Central memory CD8-positive, alpha-beta T cell (primary cell): Measurements from ENCODE around the gene PUS10.

Experiments
- ATAC-seq: fragments of 150-1000 bp; cut with Tn5 transposase; replicated peaks from 2 replicates; pipeline ENCODE4 v1.10.0; 2022; ENCODE audit warnings: mild to moderate bottlenecking, moderate FRiP score, moderate number of reproducible peaks; ENCODE audit not compliant: poor library complexity, severe bottlenecking; ENCODE audit errors: extremely low read depth
- DNase-seq, 2 donors: peaks; one replicate each; pipeline ENCODE4 v3.0.0; 2021; ENCODE audit warnings: low spot score in 2 of 2
- H3K27ac Mint-ChIP-seq: one replicate; pipeline ENCODE4 v1.8.0; 2022; ENCODE audit warnings: low read depth, mild to moderate bottlenecking, moderate library complexity, mixed read lengths
- H3K27me3 Mint-ChIP-seq: one replicate; pipeline ENCODE4 v1.8.0; 2022; ENCODE audit warnings: mixed read lengths
- H3K36me3 Mint-ChIP-seq: one replicate; pipeline ENCODE4 v1.8.0; 2022; ENCODE audit warnings: mild to moderate bottlenecking, moderate library complexity, mixed read lengths; ENCODE audit not compliant: insufficient read depth
- H3K4me1 Mint-ChIP-seq: one replicate; pipeline ENCODE4 v1.8.0; 2022; ENCODE audit warnings: mixed read lengths
- H3K4me3 Mint-ChIP-seq: one replicate; pipeline ENCODE4 v1.8.0; 2022; ENCODE audit warnings: mild to moderate bottlenecking, moderate library complexity, mixed read lengths
- H3K9me3 Mint-ChIP-seq: one replicate; pipeline ENCODE4 v1.8.0; 2022; ENCODE audit warnings: mixed read lengths

The PUS10 gene

GRCh38 chr2:60959501-60959900 is 58.6 kb downstream of the PUS10 start:
- Mint-ChIP-seq H3K27me3 (no peaks in the 10 kb centered on the region), H3K27ac (peak overlapping the region; percentile 13), H3K4me3 (no peak overlapping the region), H3K36me3 (no peaks in the 10 kb centered on the region), H3K4me1 (no peaks in the 10 kb centered on the region), H3K9me3 (no peaks in the 10 kb centered on the region)
- ATAC-seq (no peak), DNase-seq (no peak)

GRCh38 chr2:60958800-60959199 is 59.3 kb downstream of the PUS10 start:
- Mint-ChIP-seq H3K4me3 (no peak overlapping the region), H3K9me3 (no peaks in the 10 kb centered on the region), H3K36me3 (peaks cover 2% of the 10 kb centered on the region), H3K27me3 (no peaks in the 10 kb centered on the region), H3K4me1 (peaks cover 6% of the 10 kb centered on the region), H3K27ac (no peak overlapping the region)
- no peak for ATAC-seq
- no peak for DNase-seq

GRCh38 chr2:60958361-60958760 is 59.7 kb downstream of the PUS10 start:
- no peak for DNase-seq

GRCh38 chr2:60957643-60958042 is 60.4 kb downstream of the PUS10 start:
- H3K9me3 Mint-ChIP-seq, result no peaks in the 10 kb centered on the region
- H3K4me1 Mint-ChIP-seq, result peaks cover 15% of the 10 kb centered on the region
- DNase-seq (no peak), ATAC-seq (no peak)
- no peaks in the 10 kb centered on the region for H3K27me3 Mint-ChIP-seq
- peaks cover 2% of the 10 kb centered on the region for H3K36me3 Mint-ChIP-seq
- H3K27ac Mint-ChIP-seq, result no peak overlapping the region
- no peak overlapping the region for H3K4me3 Mint-ChIP-seq

More at GRCh38 chr2:60958361-60958760, 59.7 kb downstream of the PUS10 start:
- ATAC-seq, result no peak
- Mint-ChIP-seq H3K27me3 (no peaks in the 10 kb centered on the region), H3K36me3 (peaks cover 2% of the 10 kb centered on the region), H3K27ac (no peak overlapping the region), H3K9me3 (no peaks in the 10 kb centered on the region), H3K4me3 (no peak overlapping the region), H3K4me1 (peaks cover 10% of the 10 kb centered on the region)

GRCh38 chr2:60957224-60957623 is 60.8 kb downstream of the PUS10 start:
- no peak for ATAC-seq
- H3K9me3 Mint-ChIP-seq, result no peaks in the 10 kb centered on the region
- H3K27me3 Mint-ChIP-seq, result no peaks in the 10 kb centered on the region
- H3K27ac Mint-ChIP-seq, result no peak overlapping the region
- H3K36me3 Mint-ChIP-seq, result peaks cover 2% of the 10 kb centered on the region
- H3K4me1 Mint-ChIP-seq, result peaks cover 15% of the 10 kb centered on the region
- H3K4me3 Mint-ChIP-seq, result no peak overlapping the region
- no peak for DNase-seq

- Mint-ChIP-seq H3K27ac (peak overlapping the region; percentile 73), H3K4me1 (peaks cover 28% of the 10 kb centered on the region), H3K4me3 (peak overlapping the region; percentile 25), H3K9me3 (no peaks in the 10 kb centered on the region), H3K27me3 (no peaks in the 10 kb centered on the region), H3K36me3 (peaks cover 2% of the 10 kb centered on the region)
- peak in 1 of 2 donors; percentile 42 for DNase-seq
- peak; percentile 99 for ATAC-seq
Observed at GRCh38 chr2:60954139-60954538, 63.9 kb downstream of the PUS10 start.

- Mint-ChIP-seq H3K27ac (peak overlapping the region; percentile 46), H3K36me3 (peaks cover 2% of the 10 kb centered on the region)
Observed at GRCh38 chr2:60948926-60949579, 69.0 kb downstream of the PUS10 start.

GRCh38 chr2:60948161-60948560 is 69.9 kb downstream of the PUS10 start:
- Mint-ChIP-seq H3K9me3 (no peaks in the 10 kb centered on the region), H3K4me1 (peaks cover 27% of the 10 kb centered on the region), H3K36me3 (no peaks in the 10 kb centered on the region), H3K4me3 (no peak overlapping the region), H3K27me3 (no peaks in the 10 kb centered on the region), H3K27ac (peak overlapping the region; percentile 46)
- DNase-seq, result no peak
- ATAC-seq, result no peak

More at GRCh38 chr2:60948926-60949579, 69.0 kb downstream of the PUS10 start:
- H3K9me3 Mint-ChIP-seq, result no peaks in the 10 kb centered on the region
- H3K4me3 Mint-ChIP-seq, result no peak overlapping the region
- ATAC-seq (peak; percentile 89), DNase-seq (no peak)
- peaks cover 36% of the 10 kb centered on the region for H3K4me1 Mint-ChIP-seq
- H3K27me3 Mint-ChIP-seq, result no peaks in the 10 kb centered on the region

GRCh38 chr2:60947056-60947455 is 71.0 kb downstream of the PUS10 start:
- Mint-ChIP-seq H3K27ac (no peak overlapping the region), H3K36me3 (no peaks in the 10 kb centered on the region), H3K27me3 (no peaks in the 10 kb centered on the region), H3K4me3 (no peak overlapping the region), H3K4me1 (peaks cover 24% of the 10 kb centered on the region), H3K9me3 (no peaks in the 10 kb centered on the region)
- no peak for ATAC-seq
- no peak for DNase-seq

- DNase-seq (no peak), ATAC-seq (no peak)
- no peaks in the 10 kb centered on the region for H3K9me3 Mint-ChIP-seq
- H3K4me1 Mint-ChIP-seq, result peaks cover 18% of the 10 kb centered on the region
- no peaks in the 10 kb centered on the region for H3K36me3 Mint-ChIP-seq
- no peak overlapping the region for H3K4me3 Mint-ChIP-seq
- no peaks in the 10 kb centered on the region for H3K27me3 Mint-ChIP-seq
- no peak overlapping the region for H3K27ac Mint-ChIP-seq
Observed at GRCh38 chr2:60945341-60945740, 72.7 kb downstream of the PUS10 start.

- Mint-ChIP-seq H3K4me1 (peaks cover 30% of the 10 kb centered on the region), H3K36me3 (peaks cover 7% of the 10 kb centered on the region), H3K27me3 (no peaks in the 10 kb centered on the region), H3K9me3 (no peaks in the 10 kb centered on the region), H3K4me3 (no peak overlapping the region), H3K27ac (peak overlapping the region; percentile 14)
- DNase-seq (no peak), ATAC-seq (no peak)
Observed at GRCh38 chr2:60939622-60940021, 78.4 kb downstream of the PUS10 start.

- DNase-seq (no peak), ATAC-seq (no peak)
- no peaks in the 10 kb centered on the region for H3K27me3 Mint-ChIP-seq
Observed at GRCh38 chr2:60938301-60938700, 79.8 kb downstream of the PUS10 start.

GRCh38 chr2:60936757-60937156 is 81.3 kb downstream of the PUS10 start:
- peaks cover 37% of the 10 kb centered on the region for H3K4me1 Mint-ChIP-seq
- no peak for DNase-seq
- ATAC-seq, result no peak
- H3K4me3 Mint-ChIP-seq, result no peak overlapping the region
- H3K27me3 Mint-ChIP-seq, result no peaks in the 10 kb centered on the region
- H3K9me3 Mint-ChIP-seq, result no peaks in the 10 kb centered on the region
- no peak overlapping the region for H3K27ac Mint-ChIP-seq
- peaks cover 15% of the 10 kb centered on the region for H3K36me3 Mint-ChIP-seq

More at GRCh38 chr2:60938301-60938700, 79.8 kb downstream of the PUS10 start:
- H3K9me3 Mint-ChIP-seq, result no peaks in the 10 kb centered on the region
- no peak overlapping the region for H3K4me3 Mint-ChIP-seq
- H3K27ac Mint-ChIP-seq, result peak overlapping the region; percentile 17
- peaks cover 8% of the 10 kb centered on the region for H3K36me3 Mint-ChIP-seq
- peaks cover 37% of the 10 kb centered on the region for H3K4me1 Mint-ChIP-seq
